Endometrial microvascular endothelial cells (primary cell): ENCODE results near the gene SNAI3. TPM values are rescaled to one million over a fixed set of nuclear protein-coding genes. Genes with fewer than 3 reads are reported as not detected.

ENCODE experiments used
- in situ Hi-C: cut with HindIII; loops from 2 replicates; pipeline ENCODE4 v1.10.0; 2017; ENCODE audit warnings: low sequenced_read_pairs, low pct_unique_long_range_greater_than_20kb; ENCODE audit errors: inconsistent ontology term
- total RNA-seq: library from RNA; depleted of rRNA; stranded (reverse); fragments of >200 nt; gene quantifications from one replicate; pipeline ENCODE4 v1.2.3, GENCODE V29; 2015; ENCODE audit errors: inconsistent ontology term

Gene SNAI3
- total RNA-seq, 1 donor from 2014 or later = not detected

DNA sequence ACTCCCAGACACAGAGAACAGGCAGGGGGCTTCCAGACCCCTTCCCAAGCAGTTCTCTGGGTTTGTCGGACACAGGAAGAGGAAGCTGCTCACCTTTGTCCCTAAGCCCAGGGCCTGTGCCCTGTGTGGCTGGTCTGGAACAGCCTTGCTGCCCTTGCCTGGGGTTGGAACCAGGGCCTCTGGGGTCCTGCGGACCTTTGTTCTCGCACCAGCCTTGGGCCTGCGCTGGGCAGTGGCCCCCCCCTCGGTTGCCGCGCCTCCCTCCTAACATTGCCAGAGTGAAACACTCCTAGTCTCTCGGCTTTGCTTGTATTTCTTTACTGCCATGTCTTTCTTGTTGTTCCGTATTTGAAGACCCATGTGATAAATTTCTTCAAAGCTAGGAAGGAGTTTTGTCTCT, 56.5 kb downstream of the SNAI3 start:
- in situ Hi-C loops = no loop called here

DNA sequence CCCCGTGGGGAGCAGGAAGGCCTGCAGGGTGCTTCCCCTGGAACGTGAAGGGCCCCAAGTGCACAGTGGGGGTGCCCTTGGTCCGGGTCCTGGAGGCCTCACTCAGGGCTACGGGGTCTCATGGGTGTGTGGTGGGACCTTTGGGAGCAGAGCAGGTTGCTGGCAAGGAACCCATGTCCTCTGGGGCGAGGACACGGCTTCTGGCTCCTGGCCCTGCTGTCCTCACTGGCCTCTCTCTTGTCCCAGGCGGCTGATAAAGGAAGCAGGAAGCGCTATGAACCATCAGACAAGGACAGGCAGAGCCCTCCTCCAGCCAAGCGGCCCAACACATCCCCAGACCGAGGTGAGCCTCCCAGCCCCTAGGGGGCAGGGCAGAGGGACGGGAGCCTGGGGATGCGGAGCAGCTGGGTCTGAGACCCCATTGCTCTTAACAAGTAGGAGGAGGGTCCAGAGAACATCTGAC, 57.8 kb downstream of the SNAI3 start:
- in situ Hi-C loops = no loop called here

Other genes starting within 250 kb of the SNAI3 start
- gene ZFPM1, start 233.2 kb downstream of the SNAI3 start, total RNA-seq = 1.2 TPM
- gene ZC3H18, start 116.1 kb downstream of the SNAI3 start, total RNA-seq = 13.1 TPM
- gene IL17C, start 47.9 kb downstream of the SNAI3 start, total RNA-seq = not detected
- 159 TPM for gene CYBA, start 35.5 kb downstream of the SNAI3 start, total RNA-seq
- gene MVD, start 23.4 kb downstream of the SNAI3 start, total RNA-seq = 28.0 TPM
- 32.6 TPM for gene RNF166, start 19.9 kb upstream of the SNAI3 start, total RNA-seq
- 21.9 TPM for gene CTU2, start 20.0 kb upstream of the SNAI3 start, total RNA-seq
- 383 TPM for gene PIEZO1, start 98.7 kb upstream of the SNAI3 start, total RNA-seq
- 21.5 TPM for gene CDT1, start 117.3 kb upstream of the SNAI3 start, total RNA-seq
- gene APRT, start 125.4 kb upstream of the SNAI3 start, total RNA-seq = 253 TPM
- 34.7 TPM for gene GALNS, start 170.4 kb upstream of the SNAI3 start, total RNA-seq
- gene TRAPPC2L, start 170.6 kb upstream of the SNAI3 start, total RNA-seq = 54.1 TPM
- gene PABPN1L, start 180.2 kb upstream of the SNAI3 start, total RNA-seq = not detected